ENCODE results near the gene TRPM3. TPM values are rescaled to one million over a fixed set of nuclear protein-coding genes. Genes with fewer than 3 reads are reported as not detected.

The TRPM3 gene
- total and polyA plus RNA-seq, 9 of the 15 experiments (the other 6 are each of a cell fraction or from before 2014, with no cell fraction given), result 0.04 TPM; not detected in 8

MicroRNA genes within 50 kb of the gene (microRNA counts, 767-probe panel; counts per million panel counts)
- not detected for microRNA hsa-miR-204-5p

Small RNA genes within 50 kb of the gene (microRNA-seq; reads per million reads assigned to microRNA genes)
- 1.7 reads per million, percentile 23 among the genes with 10 or more reads in this experiment for gene MIR204 (ENCODE audit: borderline microRNAs expressed)

Small RNA genes within 50 kb of the gene (small RNA-seq; reads per million reads assigned to genes)
- gene MIR204, result 0.95 reads per million, percentile 56 among the genes with 10 or more reads in this experiment
- gene RN7SL726P, result not detected

Measured in K562 (cell line).